Kidney capillary endothelial cell (primary cell): ENCODE measurements around the gene BACE2.
"Not testable (repeated sequence)": the region's sequence is repeated elsewhere in the genome, so short reads cannot be mapped to it uniquely, and the experiment has no call there.

Experiments
- DNase-seq: peaks from one replicate; pipeline ENCODE4 v3.0.0-alpha.2; 2018; ENCODE audit warnings: low spot score

Gene BACE2

DNA sequence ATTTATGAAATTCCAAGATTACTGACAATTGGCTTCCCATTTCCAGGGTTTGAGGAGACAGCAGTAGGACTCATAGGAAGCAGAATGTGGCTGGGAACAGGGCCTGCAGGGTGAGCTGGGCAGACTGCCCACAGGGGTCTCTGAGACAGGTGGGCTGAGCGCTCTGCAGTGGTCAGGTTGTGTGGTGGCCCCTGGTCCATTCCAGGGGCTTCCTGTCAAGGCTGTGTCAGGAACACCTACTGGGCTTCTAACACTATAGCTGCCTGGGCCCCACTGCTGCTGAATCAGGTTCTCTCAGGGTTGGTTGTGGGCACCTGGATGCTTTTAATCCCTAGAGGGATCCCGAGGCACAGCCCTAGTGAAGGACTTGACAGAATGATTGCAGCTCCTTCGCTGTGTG lies 72.1 kb downstream of the BACE2 start:
- DNase-seq, result no peak

DNA sequence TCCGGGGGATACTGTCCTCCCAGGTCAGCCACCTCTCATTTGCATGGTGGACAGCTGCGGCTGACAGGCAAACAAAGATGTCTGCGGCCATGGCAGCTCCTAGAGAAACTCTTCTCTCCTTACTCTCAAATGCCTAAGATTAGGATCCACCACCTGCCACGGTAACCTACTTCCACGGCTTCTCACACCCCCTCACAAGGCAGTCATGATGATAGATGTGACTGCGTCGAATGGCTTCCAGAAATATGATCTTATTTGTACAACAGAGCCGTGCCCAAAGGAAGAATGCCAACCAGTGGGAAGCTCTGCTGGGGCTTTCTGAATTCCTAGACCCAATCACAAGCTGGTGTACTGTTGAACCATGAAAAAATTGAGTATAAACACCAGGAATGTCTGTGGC lies 73.4 kb downstream of the BACE2 start:
- DNase-seq, result no peak

DNA sequence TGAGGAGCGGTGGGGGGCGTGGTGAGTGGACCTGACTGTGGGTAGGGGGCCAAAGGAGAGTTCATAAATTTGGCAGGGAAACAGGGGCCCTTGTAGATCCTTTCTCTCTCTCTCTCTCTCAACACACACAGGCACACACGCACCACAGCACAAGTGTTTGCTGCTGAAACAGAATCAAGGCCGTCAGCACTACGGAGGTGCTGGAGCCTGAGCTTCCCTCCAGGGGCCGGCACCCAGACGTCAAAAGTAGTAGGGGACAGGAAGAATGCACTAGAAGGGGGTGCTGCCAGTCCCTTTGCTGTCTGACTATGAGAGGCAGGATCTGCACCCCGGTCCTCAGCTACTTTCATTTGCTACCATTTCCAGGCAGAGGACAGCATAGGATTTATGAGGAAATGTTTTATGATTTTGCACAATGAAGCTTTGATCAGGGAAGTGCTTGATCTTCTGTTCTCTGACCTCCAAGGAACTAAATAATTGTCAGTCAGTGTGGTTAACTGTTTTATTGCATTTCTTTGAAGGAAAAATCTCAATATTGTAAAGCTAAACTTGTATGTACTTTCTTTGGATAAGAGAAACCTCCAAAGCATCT lies 74.4 kb downstream of the BACE2 start:
- DNase-seq, result no peak

DNA sequence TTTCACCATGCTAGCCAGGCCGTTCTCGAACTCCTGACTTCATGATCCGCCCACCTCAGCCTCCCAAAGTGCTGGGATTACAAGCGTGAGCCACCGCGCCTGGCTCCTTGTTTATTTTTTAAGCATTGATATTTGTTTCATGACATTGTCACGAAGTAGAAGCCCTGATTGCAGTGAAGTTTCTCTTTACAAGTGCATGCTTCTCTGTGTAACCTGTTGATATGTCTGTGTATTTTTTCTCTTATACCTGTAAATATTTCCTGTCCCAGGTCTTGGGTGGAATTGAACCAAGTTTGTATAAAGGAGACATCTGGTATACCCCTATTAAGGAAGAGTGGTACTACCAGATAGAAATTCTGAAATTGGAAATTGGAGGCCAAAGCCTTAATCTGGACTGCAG lies 75.1 kb downstream of the BACE2 start:
- DNase-seq, result no peak

DNA sequence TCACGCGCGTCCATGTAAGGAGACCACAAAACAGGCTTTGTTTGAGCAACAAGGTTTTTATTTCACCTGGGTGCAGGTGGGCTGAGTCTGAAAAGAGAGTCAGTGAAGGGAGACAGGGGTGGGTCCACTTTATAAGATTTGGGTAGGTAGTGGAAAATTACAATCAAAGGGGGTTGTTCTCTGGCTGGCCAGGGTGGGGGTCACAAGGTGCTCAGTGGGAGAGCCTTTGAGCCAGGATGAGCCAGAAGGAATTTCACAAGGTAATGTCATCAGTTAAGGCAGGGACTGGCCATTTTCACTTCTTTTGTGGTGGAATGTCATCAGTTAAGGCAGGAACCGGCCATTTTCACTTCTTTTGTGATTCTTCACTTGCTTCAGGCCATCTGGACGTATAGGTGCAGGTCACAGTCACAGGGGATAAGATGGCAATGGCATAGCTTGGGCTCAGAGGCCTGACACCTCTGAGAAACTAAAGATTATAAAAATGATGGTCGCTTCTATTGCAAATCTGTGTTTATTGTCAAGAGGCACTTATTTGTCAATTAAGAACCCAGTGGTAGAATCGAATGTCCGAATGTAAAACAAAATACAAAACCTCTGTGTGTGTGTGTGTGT lies 76.4 kb downstream of the BACE2 start:
- DNase-seq, result not testable (repeated sequence)

DNA sequence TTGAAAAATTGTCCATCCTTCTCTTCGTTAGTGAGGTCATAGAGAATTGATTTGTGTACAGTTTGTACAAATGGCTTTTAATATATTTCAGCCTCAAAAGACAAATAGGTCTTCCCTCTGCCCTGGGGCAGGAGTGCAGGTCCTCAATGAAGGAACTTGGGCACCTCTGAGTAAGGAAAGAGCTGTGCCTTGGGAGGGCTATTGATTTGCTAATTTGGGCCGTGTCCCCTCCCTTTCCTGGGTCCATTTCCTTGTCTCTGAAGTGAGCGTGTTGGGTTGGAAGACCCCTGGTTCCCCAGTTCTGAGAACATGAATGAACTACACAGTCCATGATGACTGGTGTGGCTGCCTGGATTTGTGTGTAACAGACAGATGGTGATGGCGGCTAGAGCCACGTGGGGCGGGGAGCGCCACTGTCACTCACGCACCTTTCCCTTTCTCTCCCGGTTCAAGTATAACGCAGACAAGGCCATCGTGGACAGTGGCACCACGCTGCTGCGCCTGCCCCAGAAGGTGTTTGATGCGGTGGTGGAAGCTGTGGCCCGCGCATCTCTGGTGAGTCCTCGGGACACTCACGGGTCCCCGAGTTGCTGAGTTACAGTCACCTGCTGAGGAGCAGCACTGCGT lies 77.7 kb downstream of the BACE2 start:
- DNase-seq, result no peak

DNA sequence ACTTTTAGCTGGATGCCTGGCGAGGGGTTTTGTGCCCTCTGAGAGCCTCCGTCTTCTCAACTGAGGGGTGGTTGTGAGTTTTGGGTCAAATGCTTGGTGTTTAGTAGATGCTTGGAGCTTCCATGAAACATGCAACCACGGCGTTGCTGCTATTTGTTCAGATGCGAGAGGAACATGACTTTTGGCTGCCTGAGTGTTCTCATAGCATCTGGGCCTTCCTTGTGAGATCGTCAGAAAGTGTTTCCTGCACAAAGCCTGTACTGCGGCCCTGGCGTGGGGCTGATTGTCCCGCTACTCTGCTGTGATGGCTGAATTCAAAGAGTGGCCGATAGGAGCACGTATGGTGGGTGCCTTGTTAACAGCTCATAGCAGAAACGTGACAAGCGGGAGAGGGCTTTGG lies 78.8 kb downstream of the BACE2 start:
- no peak for DNase-seq

DNA sequence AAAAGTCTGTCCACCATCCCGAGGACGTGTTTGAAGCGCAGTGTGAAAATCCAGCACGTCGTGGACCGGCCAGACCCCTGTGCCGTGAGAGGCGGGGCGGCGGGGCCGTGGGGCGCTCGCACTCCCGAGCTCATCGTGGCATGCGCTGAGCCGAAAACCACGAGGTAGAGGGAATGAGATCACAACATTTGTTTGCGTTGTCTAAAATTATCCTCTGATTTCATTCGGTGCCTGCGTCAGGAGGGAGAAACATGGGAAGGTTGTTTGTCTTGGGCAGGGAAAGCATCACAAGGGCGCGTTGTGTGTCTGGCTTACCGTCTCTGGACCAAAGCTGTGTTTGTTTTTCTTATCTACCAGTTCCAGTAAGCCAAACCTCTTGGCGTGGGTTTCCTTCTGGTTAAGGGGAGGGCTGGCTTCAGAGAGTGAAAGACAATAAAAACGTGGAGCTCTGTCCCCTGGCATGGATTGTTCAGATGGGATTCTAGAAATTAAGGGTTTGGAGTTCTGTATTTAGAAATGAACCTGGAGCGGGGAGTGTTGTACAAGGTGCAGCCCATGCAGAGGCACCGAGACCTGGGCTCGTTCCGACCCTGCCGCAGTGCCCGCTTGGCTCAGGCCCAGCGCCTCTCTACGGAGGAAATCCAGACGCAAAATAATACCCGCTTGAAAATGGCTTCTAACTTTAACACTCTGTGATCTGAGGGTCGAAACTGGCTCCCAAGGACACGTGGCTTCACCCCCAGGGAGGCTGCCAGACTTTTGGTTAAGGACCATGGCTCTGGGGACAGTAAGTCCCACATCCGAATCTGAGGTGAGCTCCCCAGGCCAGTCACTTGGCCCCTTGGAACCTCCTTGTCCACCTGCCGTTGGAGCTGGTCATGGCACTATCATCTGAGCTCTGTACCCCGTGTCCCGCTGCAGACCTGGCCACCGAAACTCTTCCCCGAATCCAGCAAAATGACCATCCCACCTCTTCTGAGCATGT lies 79.9 kb downstream of the BACE2 start:
- no peak for DNase-seq

DNA sequence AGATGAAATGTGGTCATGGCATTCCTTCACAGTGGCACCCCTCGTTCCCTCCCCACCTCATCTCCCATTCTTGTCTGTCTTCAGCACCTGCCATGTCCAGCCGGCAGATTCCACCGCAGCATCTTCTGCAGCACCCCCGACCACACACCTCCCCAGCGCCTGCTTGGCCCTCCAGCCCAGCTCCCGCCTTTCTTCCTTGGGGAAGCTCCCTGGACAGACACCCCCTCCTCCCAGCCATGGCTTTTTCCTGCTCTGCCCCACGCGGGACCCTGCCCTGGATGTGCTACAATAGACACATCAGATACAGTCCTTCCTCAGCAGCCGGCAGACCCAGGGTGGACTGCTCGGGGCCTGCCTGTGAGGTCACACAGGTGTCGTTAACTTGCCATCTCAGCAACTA lies 81.5 kb downstream of the BACE2 start:
- DNase-seq, result no peak

DNA sequence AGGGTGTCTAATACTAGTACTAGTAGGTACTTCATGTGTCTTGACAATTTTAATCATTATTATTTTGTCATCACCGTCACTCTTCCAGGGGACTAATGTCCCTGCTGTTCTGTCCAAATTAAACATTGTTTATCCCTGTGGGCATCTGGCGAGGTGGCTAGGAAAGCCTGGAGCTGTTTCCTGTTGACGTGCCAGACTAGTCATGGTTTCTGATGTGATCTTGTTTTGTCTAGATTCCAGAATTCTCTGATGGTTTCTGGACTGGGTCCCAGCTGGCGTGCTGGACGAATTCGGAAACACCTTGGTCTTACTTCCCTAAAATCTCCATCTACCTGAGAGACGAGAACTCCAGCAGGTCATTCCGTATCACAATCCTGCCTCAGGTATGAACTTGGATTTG lies 82.6 kb downstream of the BACE2 start:
- no peak for DNase-seq

DNA sequence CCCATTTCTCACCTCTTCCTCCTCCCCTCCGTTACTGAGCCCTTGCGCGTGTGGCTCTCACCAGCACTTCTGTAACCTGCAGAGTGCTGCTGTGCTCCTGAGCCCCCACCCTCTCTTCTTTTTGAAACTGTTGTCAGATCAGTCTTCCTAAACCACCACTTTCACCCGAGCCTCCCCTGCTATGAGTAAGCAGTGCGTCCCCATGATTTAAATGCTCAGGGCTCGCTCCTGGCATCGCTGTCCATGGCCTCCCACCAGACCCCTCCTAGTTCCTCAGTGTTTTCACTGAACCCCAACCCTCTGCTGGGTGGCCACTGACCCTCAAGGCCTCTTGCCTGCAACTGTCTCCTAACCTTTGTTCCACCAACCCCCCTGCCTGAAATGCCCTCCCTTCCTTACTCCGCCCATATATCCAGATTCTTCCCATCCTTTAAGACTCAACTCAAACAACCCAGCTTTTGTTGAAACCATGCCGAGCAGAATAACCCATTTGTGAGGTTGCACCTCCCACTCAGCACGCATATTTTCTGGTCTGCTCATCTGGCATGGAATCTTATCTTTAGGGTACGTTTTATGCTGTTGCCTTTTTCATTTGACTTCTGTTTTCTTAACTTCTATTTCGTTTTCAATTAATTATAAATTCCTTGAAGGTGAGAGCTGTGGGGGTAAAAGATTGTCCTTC lies 84.1 kb downstream of the BACE2 start:
- DNase-seq, result no peak

DNA sequence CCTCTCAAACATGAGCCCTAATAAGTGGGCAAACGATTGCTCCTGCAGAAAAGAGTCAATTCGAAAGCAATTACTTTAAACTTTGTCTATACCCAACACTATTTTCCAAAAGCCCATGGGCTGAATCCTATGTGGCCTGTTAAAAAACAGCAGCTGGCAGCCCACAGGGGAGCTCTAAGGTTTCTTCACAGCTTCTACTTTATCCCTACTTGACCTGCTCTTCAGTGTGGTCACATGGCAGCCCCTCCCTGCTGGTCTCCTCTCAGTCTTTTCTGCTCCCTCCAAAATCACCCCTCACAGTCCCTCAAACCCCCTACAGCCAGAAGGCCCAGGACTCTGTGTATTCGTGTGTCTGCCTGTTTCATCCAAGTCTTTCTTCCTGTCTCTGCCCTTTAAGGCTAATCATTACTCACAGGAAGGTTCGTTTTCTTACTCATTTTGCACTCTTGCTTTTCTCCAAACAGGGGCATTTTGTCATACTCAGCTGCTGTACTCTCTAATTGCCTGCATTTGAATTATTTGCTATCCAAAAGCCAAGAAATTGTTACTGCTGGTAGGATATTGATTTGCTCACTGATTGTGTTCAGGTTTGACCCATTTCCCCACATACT lies 86.2 kb downstream of the BACE2 start:
- peak; percentile 7 for DNase-seq

DNA sequence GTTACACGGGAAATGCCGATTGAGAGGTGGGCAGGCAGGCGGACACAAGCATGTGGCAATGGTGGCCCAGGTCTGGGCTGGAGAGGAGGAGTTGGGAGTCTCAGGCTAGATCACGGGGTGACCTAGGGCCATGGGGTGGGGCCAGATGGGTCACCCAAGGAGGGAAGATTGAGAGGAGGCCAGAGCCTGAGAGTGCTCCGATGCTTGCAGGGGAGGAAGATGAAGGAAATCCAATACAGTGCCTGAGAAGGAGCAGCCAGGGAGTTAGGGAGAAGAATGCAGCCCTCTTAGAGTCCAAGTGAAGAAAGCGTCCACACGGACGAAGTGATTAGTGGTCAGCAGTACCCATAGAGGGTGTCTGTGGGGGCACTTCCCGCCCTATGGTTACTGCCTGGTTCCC lies 87.2 kb downstream of the BACE2 start:
- DNase-seq, result no peak

DNA sequence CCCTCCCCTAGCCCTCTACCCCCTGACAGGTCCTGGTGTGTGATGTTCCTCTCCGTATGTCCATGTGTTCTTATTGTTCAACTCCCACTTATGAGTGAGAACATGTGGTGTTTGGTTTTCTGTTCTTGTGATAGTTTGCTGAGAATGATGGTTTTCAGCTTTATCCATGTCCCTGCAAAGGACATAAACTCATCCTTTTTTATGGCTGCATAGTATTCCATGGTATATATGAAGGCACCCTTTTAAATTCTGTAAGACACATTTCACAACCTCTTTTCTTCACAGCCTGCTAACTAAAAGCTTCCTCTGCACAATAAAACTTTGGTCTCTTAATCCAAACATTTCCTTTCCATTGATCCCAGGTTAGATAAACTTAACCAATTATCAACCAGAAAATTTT lies 88.3 kb downstream of the BACE2 start:
- DNase-seq, result not testable (repeated sequence)

DNA sequence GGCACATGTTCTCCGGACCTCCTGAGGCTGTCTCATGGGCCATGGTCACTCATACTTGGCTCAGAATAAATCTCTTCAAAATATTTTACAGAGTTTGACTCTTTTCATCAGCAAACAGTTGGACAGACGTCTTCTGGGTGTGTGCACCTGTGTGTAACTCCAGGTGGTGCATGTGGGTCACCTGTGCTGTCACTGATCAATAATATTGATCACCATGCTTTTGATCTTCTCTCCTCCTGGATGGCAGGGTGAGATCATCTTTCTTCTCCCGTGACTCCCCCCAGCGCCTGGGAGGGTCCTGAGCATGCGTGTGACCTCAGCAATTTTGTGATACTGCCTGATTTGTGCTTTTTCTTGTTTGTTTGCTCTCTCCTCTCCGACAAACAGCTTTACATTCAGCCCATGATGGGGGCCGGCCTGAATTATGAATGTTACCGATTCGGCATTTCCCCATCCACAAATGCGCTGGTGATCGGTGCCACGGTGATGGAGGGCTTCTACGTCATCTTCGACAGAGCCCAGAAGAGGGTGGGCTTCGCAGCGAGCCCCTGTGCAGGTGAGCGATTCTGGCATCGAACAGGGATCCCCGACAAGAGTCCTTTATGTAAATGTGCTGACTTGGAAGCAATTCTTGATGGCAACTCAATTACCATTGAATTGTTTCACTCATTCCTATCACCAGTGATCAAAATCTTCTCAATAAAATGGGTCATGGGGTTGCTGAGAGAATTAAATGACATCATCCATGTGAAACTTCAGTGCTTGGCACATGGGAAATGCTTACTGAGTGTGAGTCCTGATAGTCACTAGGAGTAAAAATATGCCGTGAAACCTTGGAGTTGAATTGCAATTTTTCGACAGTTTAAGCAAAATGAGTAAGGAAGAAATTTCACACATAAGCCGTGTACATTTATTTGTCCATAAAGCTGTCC lies 89.1 kb downstream of the BACE2 start:
- DNase-seq, result no peak

DNA sequence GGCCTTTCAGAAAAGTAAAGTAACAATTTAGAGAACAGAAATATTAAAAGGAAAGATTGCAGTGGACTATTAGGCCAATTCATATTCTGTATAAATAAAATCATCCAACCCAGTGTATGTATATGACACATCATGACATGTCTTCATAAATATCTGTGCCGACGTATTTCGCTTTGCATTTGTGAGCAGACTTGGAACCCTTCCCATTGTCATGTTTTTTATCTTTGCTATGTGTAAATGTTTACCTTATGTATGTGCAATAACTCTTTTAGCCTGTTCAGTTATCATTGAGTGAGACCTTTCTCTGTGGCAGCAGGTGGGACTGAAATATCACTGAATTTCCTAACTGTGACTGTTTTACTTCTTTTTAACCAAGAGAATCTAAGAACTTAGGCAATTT lies 90.7 kb downstream of the BACE2 start:
- no peak for DNase-seq

DNA sequence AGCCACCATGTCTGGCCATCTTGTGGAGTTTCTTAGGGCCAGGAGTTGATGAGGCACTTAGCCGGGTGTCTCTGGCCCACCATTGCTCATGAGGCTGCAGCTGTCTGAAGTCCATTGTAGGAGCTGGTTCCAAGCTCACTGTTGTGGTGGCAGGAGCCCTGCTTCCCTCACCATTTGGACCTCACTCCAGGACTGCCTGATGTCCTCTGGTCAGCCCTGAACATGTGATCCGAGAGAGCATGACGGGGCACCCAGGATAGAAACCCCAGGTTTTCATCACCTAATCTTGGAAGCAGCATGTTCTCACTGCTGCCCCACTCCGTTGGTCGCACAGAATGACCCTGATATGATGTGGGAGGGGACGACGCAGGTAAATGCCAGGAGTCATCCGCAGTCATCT lies 92.5 kb downstream of the BACE2 start:
- no peak for DNase-seq

DNA sequence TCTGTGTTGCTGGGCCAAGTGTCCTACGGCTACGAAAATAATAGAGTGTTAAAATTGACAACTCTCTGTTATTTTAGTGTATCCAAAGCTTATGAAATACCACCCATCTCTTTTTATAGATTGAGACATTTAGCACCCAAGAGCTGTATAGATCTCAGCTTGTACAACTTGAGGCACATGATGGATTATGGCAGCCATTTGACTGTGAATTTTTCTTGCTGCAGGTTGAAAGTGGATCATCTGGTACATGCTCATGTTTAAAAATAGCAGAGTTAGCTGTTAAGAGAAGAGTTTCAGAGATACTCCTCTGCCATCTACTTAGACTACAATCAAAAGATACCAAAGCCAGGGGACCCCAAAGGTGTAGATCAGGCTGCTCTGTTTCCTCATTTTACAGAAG lies 99.4 kb downstream of the BACE2 start:
- DNase-seq, result no peak

DNA sequence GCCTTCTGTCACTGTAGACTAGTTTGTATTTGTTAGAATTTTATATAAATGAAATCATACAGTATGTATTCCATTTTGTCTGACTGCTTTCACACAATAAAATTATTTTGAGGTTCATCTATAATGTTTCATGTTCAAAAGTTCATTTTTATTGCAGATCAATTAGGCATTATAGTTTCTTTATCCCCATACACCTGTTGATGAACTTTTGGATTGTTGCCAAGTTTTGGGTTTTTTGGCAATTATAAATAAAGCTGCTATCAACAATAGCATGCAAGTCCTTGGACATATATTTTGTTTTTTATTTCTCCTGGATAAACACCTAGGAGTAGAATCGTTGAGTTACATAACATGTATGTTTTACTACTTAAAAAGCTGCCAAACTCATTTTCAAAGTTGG lies 101.6 kb downstream of the BACE2 start:
- DNase-seq, result no peak

DNA sequence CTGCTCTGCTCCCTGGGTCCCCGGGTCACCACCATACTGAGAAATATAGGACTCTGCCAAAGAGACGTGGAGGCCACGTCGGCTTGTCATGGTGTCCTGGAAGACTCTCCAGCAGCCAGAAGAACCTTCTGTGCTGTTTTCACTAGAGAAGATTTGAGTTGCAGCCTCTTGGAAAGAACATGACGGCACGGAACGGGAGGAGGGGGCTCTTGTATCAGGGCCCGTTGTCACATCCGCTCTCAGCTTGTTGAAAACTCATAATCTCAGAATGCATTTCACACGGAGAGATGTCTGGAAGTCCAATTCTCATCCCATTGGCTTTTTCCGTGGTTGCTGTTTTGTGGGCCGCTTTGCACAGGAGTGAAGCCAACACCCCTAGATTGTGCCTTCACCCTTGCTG lies 109.2 kb downstream of the BACE2 start:
- DNase-seq, result no peak

DNA sequence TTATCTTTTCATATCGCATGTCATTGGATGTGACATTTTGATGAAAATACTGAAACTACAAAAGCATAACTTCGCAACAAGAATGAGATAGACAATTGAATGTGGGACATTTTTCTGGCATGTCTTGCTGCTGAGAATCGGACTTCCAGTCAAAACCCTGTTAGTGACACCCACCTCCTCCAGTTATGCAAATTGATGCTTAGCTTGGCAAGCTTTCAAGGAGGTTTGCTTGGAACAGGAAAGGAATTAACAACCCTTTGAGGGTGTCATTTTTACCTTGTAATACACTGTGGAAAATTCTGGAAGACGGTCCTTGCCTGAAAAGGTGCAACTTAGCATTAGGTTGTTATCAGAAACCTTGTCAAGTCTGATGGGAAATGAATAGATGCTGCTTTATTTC lies 109.9 kb downstream of the BACE2 start:
- DNase-seq, result no peak
